NB4 (cell line): ENCODE data around the gene ZCCHC9.
"Not testable (repeated sequence)": the region's sequence is repeated elsewhere in the genome, so short reads cannot be mapped to it uniquely, and the experiment has no call there.

Experiments
- DNase-seq: peaks from one replicate; pipeline ENCODE4 v3.0.0; 2010; ENCODE audit warnings: low read depth
- H3K4me3 ChIP-seq: one replicate; pipeline ENCODE4 v1.5.1; 2011; ENCODE audit warnings: mild to moderate bottlenecking, low read depth, low read length, moderate library complexity
- MYC ChIP-seq: IDR thresholded peaks from 2 replicates; pipeline ENCODE4 v1.6.1; 2011; ENCODE audit warnings: low read depth, low read length
- POLR2A ChIP-seq: IDR thresholded peaks from 2 replicates; pipeline ENCODE4 v1.6.1; 2011; ENCODE audit warnings: mild to moderate bottlenecking; ENCODE audit not compliant: insufficient read length; ENCODE audit errors: extremely low read depth
- TF ChIP-seq, protein P1 (sequence below): IDR thresholded peaks from one replicate; pipeline ENCODE4 v1.5.1; 2012; ENCODE audit warnings: low read depth, low read length
- TF ChIP-seq, protein P2 (sequence below): IDR thresholded peaks from 2 replicates; pipeline ENCODE4 v1.6.1; 2011; ENCODE audit warnings: low read depth, low read length

Gene ZCCHC9

DNA sequence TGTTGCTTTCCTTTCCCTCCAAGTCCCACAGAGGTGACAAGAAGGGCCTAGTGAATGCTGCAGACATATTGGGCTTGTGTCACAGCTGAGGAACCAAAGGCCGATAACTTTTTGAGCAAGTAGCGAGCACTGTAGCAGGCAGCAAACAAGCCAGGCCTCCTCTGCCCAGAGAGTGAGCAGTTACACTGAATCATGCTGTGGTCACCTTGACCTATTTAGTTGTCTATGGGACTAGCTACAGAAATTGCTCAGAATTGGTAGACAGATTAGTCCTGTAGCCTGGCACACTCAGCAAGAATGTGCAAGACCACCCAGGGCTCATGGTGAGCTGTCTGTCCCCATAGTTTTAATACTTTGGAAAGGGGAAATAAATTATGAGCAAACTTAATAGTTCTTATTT lies 25.2 kb downstream of the ZCCHC9 start:
- TF ChIP-seq, protein P1, sequence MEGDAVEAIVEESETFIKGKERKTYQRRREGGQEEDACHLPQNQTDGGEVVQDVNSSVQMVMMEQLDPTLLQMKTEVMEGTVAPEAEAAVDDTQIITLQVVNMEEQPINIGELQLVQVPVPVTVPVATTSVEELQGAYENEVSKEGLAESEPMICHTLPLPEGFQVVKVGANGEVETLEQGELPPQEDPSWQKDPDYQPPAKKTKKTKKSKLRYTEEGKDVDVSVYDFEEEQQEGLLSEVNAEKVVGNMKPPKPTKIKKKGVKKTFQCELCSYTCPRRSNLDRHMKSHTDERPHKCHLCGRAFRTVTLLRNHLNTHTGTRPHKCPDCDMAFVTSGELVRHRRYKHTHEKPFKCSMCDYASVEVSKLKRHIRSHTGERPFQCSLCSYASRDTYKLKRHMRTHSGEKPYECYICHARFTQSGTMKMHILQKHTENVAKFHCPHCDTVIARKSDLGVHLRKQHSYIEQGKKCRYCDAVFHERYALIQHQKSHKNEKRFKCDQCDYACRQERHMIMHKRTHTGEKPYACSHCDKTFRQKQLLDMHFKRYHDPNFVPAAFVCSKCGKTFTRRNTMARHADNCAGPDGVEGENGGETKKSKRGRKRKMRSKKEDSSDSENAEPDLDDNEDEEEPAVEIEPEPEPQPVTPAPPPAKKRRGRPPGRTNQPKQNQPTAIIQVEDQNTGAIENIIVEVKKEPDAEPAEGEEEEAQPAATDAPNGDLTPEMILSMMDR, result no peak
- TF ChIP-seq, protein P2, sequence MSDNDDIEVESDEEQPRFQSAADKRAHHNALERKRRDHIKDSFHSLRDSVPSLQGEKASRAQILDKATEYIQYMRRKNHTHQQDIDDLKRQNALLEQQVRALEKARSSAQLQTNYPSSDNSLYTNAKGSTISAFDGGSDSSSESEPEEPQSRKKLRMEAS, result no peak
- TF ChIP-seq POLR2A, result no peak
- no peak for TF ChIP-seq MYC
- no peak for DNase-seq
- H3K4me3 ChIP-seq, result no peak overlapping the region

- TF ChIP-seq, protein P2, result no peak
- TF ChIP-seq POLR2A (no peak), MYC (no peak)
- TF ChIP-seq, protein P1, result no peak
- no peak overlapping the region for H3K4me3 ChIP-seq
- no peak for DNase-seq
Measured at GRCh38 chr5:81334304-81335061, 33.1 kb downstream of the ZCCHC9 start.

GRCh38 chr5:81335946-81336345 lies 34.6 kb downstream of the ZCCHC9 start:
- no peak overlapping the region for H3K4me3 ChIP-seq
- no peak for TF ChIP-seq MYC
- DNase-seq, result no peak

- no peak overlapping the region for H3K4me3 ChIP-seq
- no peak for DNase-seq
- TF ChIP-seq, protein P1, result no peak
- TF ChIP-seq POLR2A, result no peak
- TF ChIP-seq, protein P2, result no peak
- no peak for TF ChIP-seq MYC
Measured at GRCh38 chr5:81336556-81336955, 35.2 kb downstream of the ZCCHC9 start.

GRCh38 chr5:81337803-81338202 lies 36.4 kb downstream of the ZCCHC9 start:
- H3K4me3 ChIP-seq, result no peak overlapping the region
- TF ChIP-seq, protein P1, result no peak
- TF ChIP-seq MYC (no peak), POLR2A (no peak)
- TF ChIP-seq, protein P2, result no peak
- no peak for DNase-seq

- DNase-seq, result not testable (repeated sequence)
Measured at GRCh38 chr5:81338213-81338612, 36.8 kb downstream of the ZCCHC9 start.

DNA sequence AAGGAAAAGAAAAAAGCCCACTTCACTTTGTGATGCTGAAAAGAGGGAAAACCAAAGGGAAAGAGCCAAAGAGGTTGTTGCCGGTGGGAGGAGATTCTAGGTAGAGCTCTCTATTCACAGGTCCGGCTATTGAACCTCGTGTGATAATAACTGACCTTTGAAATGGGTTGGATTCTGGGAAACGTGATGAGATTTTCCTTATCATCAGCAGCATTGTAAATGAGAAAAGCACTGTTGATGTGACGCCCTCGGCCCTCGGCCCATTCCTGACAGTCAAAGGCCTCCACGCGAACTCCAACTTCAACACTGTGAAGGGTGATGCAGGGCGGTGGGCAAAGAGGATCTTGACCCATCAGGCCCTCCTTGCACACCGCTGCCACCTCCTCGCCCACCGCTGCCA lies 43.3 kb downstream of the ZCCHC9 start:
- no peak for DNase-seq
- H3K4me3 ChIP-seq, result no peak overlapping the region
- TF ChIP-seq POLR2A (no peak), MYC (no peak)
- TF ChIP-seq, protein P1, result no peak
- TF ChIP-seq, protein P2, result no peak

More at GRCh38 chr5:81338213-81338612, 36.8 kb downstream of the ZCCHC9 start:
- H3K4me3 ChIP-seq, result not testable (repeated sequence)
